K562 (cell line): ENCODE data around the gene RDH16. TPM values are rescaled to one million over a fixed set of nuclear protein-coding genes. Genes with fewer than 3 reads are reported as not detected.
A peak's percentile ranks its signal among the peaks of the same experiment; 100 is the strongest.

Experiments
- CCNT2 ChIP-seq: IDR thresholded peaks from 2 replicates; pipeline ENCODE4 v1.6.1; 2011; ENCODE audit warnings: borderline replicate concordance, low read depth, mild to moderate bottlenecking, moderate library complexity, mixed read lengths, low read length; ENCODE audit not compliant: insufficient read length; ENCODE audit errors: extremely low read depth
- CREM ChIP-seq: IDR thresholded peaks from 2 replicates; pipeline ENCODE4 v1.6.1; 2014; ENCODE audit warnings: antibody characterized with exemption, low read depth
- CUX1 ChIP-seq: fragments of 200-800 bp; sonication (Bioruptor generic); IDR thresholded peaks from 2 replicates; pipeline ENCODE4 v1.6.1; 2016; ENCODE audit warnings: missing genetic modification characterization, missing compliant biosample characterization
- DPF2 ChIP-seq: fragments of 450-650 bp; IDR thresholded peaks from 2 replicates; pipeline ENCODE4 v1.6.1; 2016
- FOXA1 ChIP-seq: fragments of 450-650 bp; IDR thresholded peaks from 2 replicates; pipeline ENCODE4 v1.6.1; 2016; ENCODE audit warnings: mild to moderate bottlenecking, borderline replicate concordance
- HDAC8 ChIP-seq: fragments of 450-650 bp; IDR thresholded peaks from 2 replicates; pipeline ENCODE4 v1.6.1; 2016; ENCODE audit warnings: mild to moderate bottlenecking, missing genetic modification characterization, moderate library complexity, missing compliant biosample characterization
- KAT7 ChIP-seq: sonication (generic); formaldehyde crosslinking; IDR thresholded peaks from 2 replicates; pipeline ENCODE4 v1.8.0; 2022; ENCODE audit warnings: missing genetic modification reagents, mild to moderate bottlenecking, borderline replicate concordance
- KAT8 ChIP-seq: fragments of 450-650 bp; IDR thresholded peaks from 2 replicates; pipeline ENCODE4 v1.6.1; 2016; ENCODE audit warnings: low read depth, mild to moderate bottlenecking
- KHSRP ChIP-seq: fragments of 450-650 bp; IDR thresholded peaks from 2 replicates; pipeline ENCODE4 v1.6.1; 2017
- KLF13 ChIP-seq: fragments of 450-650 bp; IDR thresholded peaks from 2 replicates; pipeline ENCODE4 v1.6.1; 2016; ENCODE audit warnings: missing genetic modification characterization, low read depth, mild to moderate bottlenecking, missing compliant biosample characterization, moderate library complexity, borderline replicate concordance
- PRPF4 ChIP-seq: fragments of 200-400 bp; formaldehyde crosslinking; IDR thresholded peaks from one replicate; pipeline ENCODE4 v1.6.1; 2017; ENCODE audit warnings: low read length, low read depth, mild to moderate bottlenecking; ENCODE audit not compliant: insufficient read depth, poor library complexity, severe bottlenecking
- SMAD3 ChIP-seq: fragments of 450-650 bp; formaldehyde crosslinking; conservative IDR thresholded peaks from 2 replicates; pipeline ENCODE4 v1.4.0; 2020; ENCODE audit warnings: mild to moderate bottlenecking
- THAP7 ChIP-seq: fragments of 250-450 bp; sonication (Bioruptor Pico); IDR thresholded peaks from 2 replicates; pipeline ENCODE4 v1.5.0; 2021
- THRAP3 ChIP-seq: fragments of 450-650 bp; IDR thresholded peaks from 2 replicates; pipeline ENCODE4 v1.6.1; 2016; ENCODE audit warnings: mild to moderate bottlenecking, inconsistent platforms, borderline replicate concordance
- ZBTB17 ChIP-seq: fragments of 450-650 bp; formaldehyde crosslinking; IDR thresholded peaks from 2 replicates; pipeline ENCODE4 v1.4.0; 2020; ENCODE audit warnings: mild to moderate bottlenecking
- ZC3H4 ChIP-seq: sonication (generic); formaldehyde crosslinking; IDR thresholded peaks from 2 replicates; pipeline ENCODE4 v1.9.0; 2021; ENCODE audit warnings: missing genetic modification reagents, borderline replicate concordance
- ZFP36 ChIP-seq: fragments of 150-350 bp; IDR thresholded peaks from 2 replicates; pipeline ENCODE4 v1.6.1; 2018; ENCODE audit warnings: low read length, low read depth; ENCODE audit not compliant: partially characterized antibody
- ZNF175 ChIP-seq: fragments of 200-800 bp; sonication (Bioruptor generic); IDR thresholded peaks from 2 replicates; pipeline ENCODE4 v1.6.1; 2016; ENCODE audit warnings: low read depth, mild to moderate bottlenecking, missing genetic modification characterization, missing compliant biosample characterization
- ZNF3 ChIP-seq: fragments of 250-450 bp; sonication (Bioruptor Pico); IDR thresholded peaks from 2 replicates; pipeline ENCODE4 v1.5.0; 2021; ENCODE audit warnings: mild to moderate bottlenecking, moderate library complexity
- ZNF589 ChIP-seq: fragments of 200-800 bp; sonication (Bioruptor generic); IDR thresholded peaks from 2 replicates; pipeline ENCODE4 v1.6.1; 2016; ENCODE audit warnings: low read depth, missing genetic modification characterization, missing compliant biosample characterization
- ZNF695 ChIP-seq: fragments of 450-650 bp; formaldehyde crosslinking; IDR thresholded peaks from 2 replicates; pipeline ENCODE4 v1.4.0; 2020; ENCODE audit warnings: mild to moderate bottlenecking, moderate library complexity
- ZNF717 ChIP-seq: fragments of 250-450 bp; sonication (Bioruptor Pico); IDR thresholded peaks from 2 replicates; pipeline ENCODE4 v1.5.0; 2021
- ZNF778 ChIP-seq: fragments of 450-650 bp; formaldehyde crosslinking; IDR thresholded peaks from 2 replicates; pipeline ENCODE4 v1.4.0; 2020; ENCODE audit warnings: mild to moderate bottlenecking, moderate library complexity
- polyA plus RNA-seq, 8 experiments: library from polyadenylated mRNA; depleted of rRNA in 4 of 8; stranded (reverse) in 5 of 8; unstranded in 3 of 8; fragments of >200 nt; fragmentation: Nextera tagmentation in 2 of 8; fragmentation: Illumina TruSeq in 1 of 8; extraction: Ambion mirVana in 2 of 8; extraction: Trizol in 1 of 8; gene quantifications; 2 replicates each; pipeline versions ENCODE4 v1.2.1 to v1.2.3, GENCODE V29; 2011 to 2014; ENCODE audit warnings: inconsistent platforms in 1 of 8, missing spikeins in 1 of 8
- total RNA-seq, 7 experiments: library from RNA; depleted of rRNA in 6 of 7; stranded (reverse); fragments of >200 nt in 6 of 7; fragmentation: Illumina TruSeq in 2 of 7; extraction: Trizol in 2 of 7; gene quantifications; 2 replicates each; pipeline versions ENCODE4 v1.2.1 to v1.2.3, GENCODE V29; 2011 to 2021; ENCODE audit warnings: low replicate concordance in 1 of 7

Gene RDH16
- total and polyA plus RNA-seq, 9 of the 15 experiments (the other 6 are each of a cell fraction or from before 2014, with no cell fraction given): 0.11 to 0.52 (median 0.22) TPM; not detected in 1

GRCh38 chr12:56988207-56988739 lies 30.9 kb upstream of the RDH16 start (continued):
- TF ChIP-seq DPF2: peak; percentile 99
- TF ChIP-seq KLF13 (tag): peak; percentile 27; the same call in 1 of the 2 replicates
- peak; percentile 100 for TF ChIP-seq CCNT2
- peak; percentile 87 for TF ChIP-seq CREM
- no peak for TF ChIP-seq ZNF695 (CRISPR knock-in tag)
- TF ChIP-seq PRPF4: no peak
- no peak for TF ChIP-seq HDAC8 (tag)
- TF ChIP-seq SMAD3: peak; percentile 82; the same call in 1 of the 2 replicates
- peak; percentile 81 for TF ChIP-seq KHSRP
- no peak for TF ChIP-seq CUX1
- no peak for TF ChIP-seq KAT8
- TF ChIP-seq FOXA1: no peak
- no peak for TF ChIP-seq ZNF778 (CRISPR knock-in tag)
- peak; percentile 93 for TF ChIP-seq ZNF175 (CRISPR knock-in tag)
- TF ChIP-seq ZFP36: peak; percentile 24
- no peak for TF ChIP-seq THAP7 (CRISPR knock-in tag)
- TF ChIP-seq ZNF589 (CRISPR knock-in tag): peak; percentile 86
- TF ChIP-seq ZNF3 (CRISPR knock-in tag): no peak
- no peak for TF ChIP-seq ZBTB17 (CRISPR knock-in tag)
- TF ChIP-seq ZNF717 (CRISPR knock-in tag): no peak
- TF ChIP-seq ZC3H4 (CRISPR knock-in tag): no peak
- peak; percentile 21; the same call in 1 of the 2 replicates for TF ChIP-seq THRAP3
- no peak for TF ChIP-seq KAT7 (CRISPR knock-in tag)
